GM19239 (cell line): Measurements from ENCODE around the gene RALY.

Experiments
- DNase-seq: peaks from one replicate; pipeline ENCODE4 v3.0.0; 2011; ENCODE audit warnings: low spot score; ENCODE audit not compliant: insufficient read length
- FAIRE-seq: peaks from 2 replicates; lab custom pipeline; 2011; peaks lifted over from hg19 to GRCh38; lab: Jason Lieb, UNC

Gene RALY

GRCh38 chr20:34098570-34098969 lies 104.9 kb downstream of the RALY start:
- DNase-seq, result no peak
- no peak for FAIRE-seq

DNA sequence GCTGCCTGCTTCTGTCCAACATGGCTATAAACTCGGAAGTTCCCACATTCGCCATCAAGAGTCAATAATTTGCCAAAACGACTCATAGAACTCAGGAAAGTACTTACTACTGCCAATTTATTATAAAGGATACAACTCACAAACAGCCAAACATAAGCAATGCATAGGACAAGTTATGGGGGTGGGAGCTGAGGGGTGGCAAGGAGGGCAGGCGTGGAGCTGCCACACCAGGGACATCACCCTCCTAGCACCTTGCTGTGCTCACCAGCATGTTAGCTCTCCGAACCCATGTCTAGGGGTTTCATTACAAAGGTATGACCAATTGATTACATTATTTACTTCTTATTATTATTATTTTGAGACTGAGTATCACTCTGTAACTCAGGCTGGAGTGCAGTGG lies 106.0 kb downstream of the RALY start:
- FAIRE-seq (no peak), DNase-seq (no peak)

- DNase-seq, result no peak
- no peak for FAIRE-seq
These were observed 106.9 kb downstream of the RALY start for GRCh38 chr20:34100576-34100975.

GRCh38 chr20:34102342-34102741 lies 108.6 kb downstream of the RALY start:
- FAIRE-seq (no peak), DNase-seq (no peak)

GRCh38 chr20:34104059-34104458 lies 110.3 kb downstream of the RALY start:
- no peak for FAIRE-seq
- DNase-seq, result no peak

DNA sequence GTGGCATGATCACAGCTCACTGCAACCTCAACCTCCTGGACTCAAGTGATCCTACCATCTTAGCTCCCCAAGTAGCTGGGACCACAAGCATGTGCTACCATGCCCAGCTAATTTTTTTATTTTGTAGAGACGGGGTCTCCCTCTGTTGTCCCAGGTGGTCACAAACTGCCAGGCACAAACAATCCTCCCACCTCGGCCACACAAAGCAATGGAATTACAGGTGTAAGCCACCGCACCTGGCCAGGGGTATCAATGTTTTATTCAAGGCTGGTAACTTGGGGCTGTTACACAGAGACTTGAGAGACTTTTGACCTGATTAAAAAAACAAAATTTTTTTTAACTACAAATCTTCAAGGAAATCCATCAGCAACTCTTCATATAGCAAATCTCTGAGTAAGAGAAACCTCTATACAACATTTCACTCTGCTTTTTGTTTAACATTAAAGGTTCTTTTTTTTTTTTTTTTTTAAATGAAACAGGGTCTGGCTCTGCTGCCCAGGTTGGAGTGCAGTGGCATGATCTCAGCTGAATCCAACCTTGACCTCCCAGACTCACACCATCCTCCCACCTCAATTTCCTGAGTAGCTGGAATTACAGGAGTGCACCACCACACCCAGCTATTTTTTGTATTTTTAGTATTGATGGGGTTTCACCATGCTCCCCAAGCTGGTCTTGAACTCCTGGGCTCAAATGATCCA lies 112.4 kb downstream of the RALY start:
- FAIRE-seq, result no peak
- no peak for DNase-seq

GRCh38 chr20:34108616-34109174 lies 115.0 kb downstream of the RALY start:
- DNase-seq, result no peak
- FAIRE-seq, result no peak

GRCh38 chr20:34109442-34109841 lies 115.7 kb downstream of the RALY start:
- FAIRE-seq, result no peak
- no peak for DNase-seq

DNA sequence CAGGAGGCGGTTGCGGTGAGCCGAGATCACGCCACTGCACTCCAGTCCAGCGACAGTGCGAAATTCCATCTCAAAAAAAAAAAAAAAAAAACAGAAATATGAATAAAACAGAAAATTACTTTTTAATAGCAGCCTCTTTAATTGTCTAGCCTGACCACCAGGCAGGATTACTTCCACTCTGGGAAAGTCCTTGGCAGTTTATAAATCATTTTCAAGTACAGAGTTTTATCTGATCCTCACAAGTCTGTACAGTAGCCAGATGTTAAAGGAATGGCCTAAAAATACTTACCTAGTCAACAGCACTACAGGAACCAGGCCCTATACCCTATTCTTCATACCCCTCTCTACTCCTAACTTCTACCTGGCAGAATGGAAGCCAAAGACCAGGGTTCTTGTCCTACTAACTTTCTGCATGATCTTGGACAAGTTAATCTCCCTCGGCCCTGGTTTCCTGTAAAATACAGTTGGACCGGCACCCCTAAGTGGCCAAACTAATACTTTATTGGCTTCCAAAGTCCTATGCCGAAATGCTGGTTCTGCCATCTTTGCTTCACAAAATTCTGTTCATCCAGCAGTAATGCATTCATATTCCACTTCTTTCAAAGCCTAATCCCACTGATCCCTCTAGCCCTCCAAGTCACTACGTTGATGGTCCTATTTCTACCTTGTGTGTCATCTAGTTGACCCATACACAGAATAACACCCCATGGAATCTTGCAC lies 116.5 kb downstream of the RALY start:
- FAIRE-seq (no peak), DNase-seq (no peak)

- no peak for DNase-seq
- peak; percentile 89 for FAIRE-seq
These were observed 117.3 kb downstream of the RALY start for GRCh38 chr20:34110745-34111641.

- FAIRE-seq, result peak; percentile 98
- peak; percentile 90 for DNase-seq
These were observed 118.2 kb downstream of the RALY start, which contains the start of gene EIF2S2 for GRCh38 chr20:34111702-34112599. Gene EIF2S2, minus strand, starts transcription at chr20:34112243. Its CDS starts 133 bp downstream, at chr20:34112110.

DNA sequence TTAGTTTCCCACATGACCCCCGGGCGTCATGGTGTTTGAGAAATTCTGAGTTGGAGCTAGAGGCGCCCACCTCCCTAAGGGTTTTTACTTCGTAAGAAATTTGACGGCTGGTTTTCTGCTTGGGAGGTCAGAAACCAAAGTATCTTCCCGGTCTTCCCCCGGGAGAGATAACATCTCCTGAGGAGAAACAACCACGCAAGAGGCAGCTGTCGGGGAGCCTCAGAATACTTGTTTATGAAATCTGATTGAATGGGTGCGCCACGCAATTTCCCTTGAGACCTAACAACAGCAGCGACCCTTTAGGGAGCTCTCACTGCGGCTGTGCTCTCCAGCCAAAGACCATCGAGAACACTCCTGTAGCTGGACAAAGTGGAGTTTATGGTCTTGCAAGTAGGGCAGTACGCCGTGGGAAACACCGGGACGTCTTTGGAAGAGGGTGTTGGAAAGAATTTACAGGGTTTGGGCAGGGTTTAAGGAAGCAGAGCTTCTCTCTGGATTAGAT lies 118.9 kb downstream of the RALY start:
- DNase-seq (peak; percentile 24), FAIRE-seq (no peak)

DNA sequence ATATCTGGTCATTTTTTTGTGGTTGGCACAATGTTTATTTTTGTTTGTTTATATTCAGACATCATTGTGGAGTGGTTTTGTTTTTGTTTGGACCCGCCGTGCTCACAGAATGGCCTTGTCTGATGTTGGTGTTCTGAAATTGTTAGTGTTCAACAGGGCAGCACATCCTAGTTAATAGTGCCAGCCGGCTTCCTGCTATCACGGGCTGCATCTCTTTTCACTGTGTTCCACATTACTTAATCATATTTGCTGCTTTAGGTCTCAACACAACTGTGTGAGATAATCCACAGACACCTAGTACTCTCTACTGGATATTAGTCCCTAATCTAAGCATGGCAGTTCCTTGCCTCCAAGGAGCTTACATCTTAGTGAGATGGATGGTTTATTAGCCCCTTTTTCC lies 121.1 kb downstream of the RALY start:
- DNase-seq, result no peak
- no peak for FAIRE-seq

- FAIRE-seq (no peak), DNase-seq (no peak)
These were observed 121.5 kb downstream of the RALY start for GRCh38 chr20:34115232-34115631.

DNA sequence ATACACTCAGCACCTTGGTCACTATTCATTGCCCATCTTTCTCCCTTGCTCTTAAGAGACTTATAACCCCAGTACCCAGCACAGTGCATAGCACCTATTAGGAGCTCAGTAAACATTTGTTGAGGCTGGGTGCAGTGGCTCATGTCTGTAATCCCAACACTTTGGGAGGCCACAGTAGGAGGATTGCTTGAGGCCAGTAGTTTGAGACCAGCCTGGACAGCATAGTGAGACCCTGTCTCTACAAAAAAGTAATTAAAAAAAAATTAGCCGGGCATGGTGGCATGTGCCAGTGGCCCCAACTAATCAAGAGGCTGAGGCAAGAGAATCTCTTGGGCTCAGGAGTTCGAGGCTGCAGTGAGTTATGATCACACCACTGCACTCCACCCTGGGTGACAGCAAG lies 126.5 kb downstream of the RALY start:
- DNase-seq (no peak), FAIRE-seq (no peak)

DNA sequence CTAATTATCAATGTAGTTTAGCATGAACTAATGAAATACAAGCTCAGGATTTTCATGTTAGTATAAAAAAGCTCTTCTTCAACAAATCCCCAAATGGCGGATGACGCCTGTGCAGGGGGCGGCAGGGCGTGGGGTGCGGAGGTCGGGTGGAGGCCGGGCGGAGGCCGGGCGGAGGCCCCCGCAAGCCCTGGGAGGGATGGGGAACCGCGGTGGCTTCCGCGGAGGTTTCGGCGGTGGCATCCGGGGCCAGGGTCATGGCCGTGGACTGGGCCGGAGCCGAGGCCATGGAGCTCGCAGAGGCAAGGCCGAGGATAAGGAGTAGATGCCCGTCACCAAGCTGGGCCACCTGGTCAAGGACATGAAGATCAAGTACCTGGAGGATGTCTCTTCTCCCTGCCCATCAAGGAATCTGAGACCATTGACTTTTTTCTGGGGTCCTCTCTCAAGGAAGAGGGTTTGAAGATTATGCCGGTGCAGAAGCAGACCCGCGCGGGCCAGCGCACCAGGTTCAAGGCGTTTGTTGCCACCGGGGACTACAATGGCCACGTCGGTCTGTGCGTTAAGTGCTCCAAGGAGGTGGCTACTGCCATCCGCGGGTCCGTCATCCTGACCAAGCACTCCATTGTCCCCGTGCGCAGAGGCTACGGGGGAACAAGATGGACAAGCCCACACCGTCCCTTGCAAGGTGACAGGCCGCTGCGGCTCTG lies 128.7 kb downstream of the RALY start:
- DNase-seq (no peak), FAIRE-seq (no peak)

- FAIRE-seq (no peak), DNase-seq (no peak)
These were observed 129.6 kb downstream of the RALY start for GRCh38 chr20:34123309-34123708.

- FAIRE-seq, result peak; percentile 72
- DNase-seq, result peak; percentile 56
These were observed 130.9 kb downstream of the RALY start for GRCh38 chr20:34124469-34125249.
